Measurements from ENCODE around the gene OR52E6.
A peak's percentile ranks its signal among the peaks of the same experiment; 100 is the strongest.

OR52E6 gene

GRCh38 chr11:5841797-5842196 lies at the start of gene OR52E6:
TSS of gene OR52E6 (minus strand) at chr11:5841897. CDS start at chr11:5841897, 0 bp downstream.
- no peak within 1 kb of the TSS for H3K4me2 ChIP-seq (ENCODE audit: low read length)

GRCh38 chr11:5891216-5891800 lies 49.6 kb upstream of the OR52E6 start:
- no peaks in the 10 kb centered on the region for H3K9me3 ChIP-seq (ENCODE audit: control insufficient read depth, low read length)
- H3K4me2 ChIP-seq (ENCODE audit: low read length): no peak overlapping the region
- H3K9ac ChIP-seq: no peak overlapping the region
- TF ChIP-seq, protein P1, sequence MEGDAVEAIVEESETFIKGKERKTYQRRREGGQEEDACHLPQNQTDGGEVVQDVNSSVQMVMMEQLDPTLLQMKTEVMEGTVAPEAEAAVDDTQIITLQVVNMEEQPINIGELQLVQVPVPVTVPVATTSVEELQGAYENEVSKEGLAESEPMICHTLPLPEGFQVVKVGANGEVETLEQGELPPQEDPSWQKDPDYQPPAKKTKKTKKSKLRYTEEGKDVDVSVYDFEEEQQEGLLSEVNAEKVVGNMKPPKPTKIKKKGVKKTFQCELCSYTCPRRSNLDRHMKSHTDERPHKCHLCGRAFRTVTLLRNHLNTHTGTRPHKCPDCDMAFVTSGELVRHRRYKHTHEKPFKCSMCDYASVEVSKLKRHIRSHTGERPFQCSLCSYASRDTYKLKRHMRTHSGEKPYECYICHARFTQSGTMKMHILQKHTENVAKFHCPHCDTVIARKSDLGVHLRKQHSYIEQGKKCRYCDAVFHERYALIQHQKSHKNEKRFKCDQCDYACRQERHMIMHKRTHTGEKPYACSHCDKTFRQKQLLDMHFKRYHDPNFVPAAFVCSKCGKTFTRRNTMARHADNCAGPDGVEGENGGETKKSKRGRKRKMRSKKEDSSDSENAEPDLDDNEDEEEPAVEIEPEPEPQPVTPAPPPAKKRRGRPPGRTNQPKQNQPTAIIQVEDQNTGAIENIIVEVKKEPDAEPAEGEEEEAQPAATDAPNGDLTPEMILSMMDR (IDR thresholded peaks at IDR 0.05): peak; percentile 14
- H3K27ac ChIP-seq: no peak overlapping the region
- H3K36me3 ChIP-seq (ENCODE audit: control insufficient read depth, insufficient read depth, low read length): no peaks in the 10 kb centered on the region
- H2AFZ ChIP-seq: no peak overlapping the region
- H3K27me3 ChIP-seq (ENCODE audit: control insufficient read depth, insufficient read depth, low read length): no peaks in the 10 kb centered on the region
- H3K79me2 ChIP-seq: no peaks in the 10 kb centered on the region
- no peaks in the 10 kb centered on the region for H3K4me1 ChIP-seq
- no peak overlapping the region for H3K4me3 ChIP-seq (ENCODE audit: low read depth, low read length)

More at GRCh38 chr11:5841797-5842196, at the start of gene OR52E6:
- no peaks in the 10 kb centered on the region for H3K27me3 ChIP-seq (ENCODE audit: control insufficient read depth, insufficient read depth, low read length)
- TF ChIP-seq, protein P1 (IDR thresholded peaks at IDR 0.05): no peak
- no peak within 1 kb of the TSS for H2AFZ ChIP-seq
- no peaks in the 10 kb centered on the region for H3K79me2 ChIP-seq
- H3K27ac ChIP-seq: no peak within 1 kb of the TSS
- H3K4me3 ChIP-seq (ENCODE audit: low read depth, low read length): no peak within 1 kb of the TSS
- no peak within 1 kb of the TSS for H3K9ac ChIP-seq
- no peaks in the 10 kb centered on the region for H3K9me3 ChIP-seq (ENCODE audit: control insufficient read depth, low read length)
- no peaks in the 10 kb centered on the region for H3K4me1 ChIP-seq
- no peaks in the 10 kb centered on the region for H3K36me3 ChIP-seq (ENCODE audit: control insufficient read depth, insufficient read depth, low read length)

DNA sequence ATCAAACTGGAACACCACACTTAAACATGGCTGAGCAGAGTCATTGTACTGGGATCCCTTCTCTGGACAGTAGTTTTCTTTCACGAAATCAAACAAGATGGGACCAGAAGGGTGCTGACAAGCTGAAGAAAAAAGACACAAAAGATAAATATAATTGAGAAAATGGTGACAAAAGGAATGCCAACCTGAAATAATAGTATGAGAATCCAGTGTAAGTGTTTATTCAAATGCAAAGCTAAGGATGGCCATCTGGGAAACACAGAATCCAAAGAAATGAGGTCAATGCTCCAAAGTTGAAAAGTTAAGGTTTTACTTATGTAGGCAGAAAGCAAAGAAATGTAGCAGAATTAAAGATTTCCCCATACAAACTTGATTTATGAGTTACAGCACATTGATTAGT lies 46.0 kb upstream of the OR52E6 start:
- Histone ChIP-seq H3K4me2 (ENCODE audit: low read length) (no peak overlapping the region), H3K27me3 (ENCODE audit: control insufficient read depth, insufficient read depth, low read length) (no peaks in the 10 kb centered on the region), H3K27ac (no peak overlapping the region), H3K79me2 (no peaks in the 10 kb centered on the region), H3K36me3 (ENCODE audit: control insufficient read depth, insufficient read depth, low read length) (no peaks in the 10 kb centered on the region), H3K4me3 (ENCODE audit: low read depth, low read length) (no peak overlapping the region), H3K9ac (no peak overlapping the region), H3K9me3 (ENCODE audit: control insufficient read depth, low read length) (no peaks in the 10 kb centered on the region), H2AFZ (no peak overlapping the region), H3K4me1 (no peaks in the 10 kb centered on the region)
- TF ChIP-seq, protein P1 (IDR thresholded peaks at IDR 0.05): no peak

DNA sequence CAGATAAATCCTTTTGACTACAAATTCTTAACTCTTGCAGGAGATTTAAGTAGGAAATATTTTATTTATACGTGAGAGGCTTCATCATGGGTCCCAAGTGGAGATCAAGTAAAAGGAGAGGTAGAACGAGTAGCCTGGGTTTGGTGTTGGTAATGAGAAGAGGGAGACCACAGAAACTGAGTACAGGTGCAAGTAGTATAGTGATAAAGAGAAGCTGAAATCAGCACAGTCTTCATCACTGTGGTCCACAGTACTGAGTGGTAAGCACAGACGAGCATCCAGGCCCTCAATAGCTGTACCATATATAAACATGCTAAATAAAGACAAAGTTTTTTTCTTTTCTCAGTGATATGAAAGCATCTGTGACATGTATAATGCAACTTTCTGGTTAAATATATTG lies 45.5 kb upstream of the OR52E6 start:
- H3K4me1 ChIP-seq: no peaks in the 10 kb centered on the region
- H3K4me3 ChIP-seq (ENCODE audit: low read depth, low read length): no peak overlapping the region
- H2AFZ ChIP-seq: no peak overlapping the region
- no peak overlapping the region for H3K4me2 ChIP-seq (ENCODE audit: low read length)
- no peaks in the 10 kb centered on the region for H3K79me2 ChIP-seq
- H3K9me3 ChIP-seq (ENCODE audit: control insufficient read depth, low read length): no peaks in the 10 kb centered on the region
- no peak overlapping the region for H3K27ac ChIP-seq
- no peak overlapping the region for H3K9ac ChIP-seq
- TF ChIP-seq, protein P1 (IDR thresholded peaks at IDR 0.05): no peak
- no peaks in the 10 kb centered on the region for H3K27me3 ChIP-seq (ENCODE audit: control insufficient read depth, insufficient read depth, low read length)
- H3K36me3 ChIP-seq (ENCODE audit: control insufficient read depth, insufficient read depth, low read length): no peaks in the 10 kb centered on the region

DNA sequence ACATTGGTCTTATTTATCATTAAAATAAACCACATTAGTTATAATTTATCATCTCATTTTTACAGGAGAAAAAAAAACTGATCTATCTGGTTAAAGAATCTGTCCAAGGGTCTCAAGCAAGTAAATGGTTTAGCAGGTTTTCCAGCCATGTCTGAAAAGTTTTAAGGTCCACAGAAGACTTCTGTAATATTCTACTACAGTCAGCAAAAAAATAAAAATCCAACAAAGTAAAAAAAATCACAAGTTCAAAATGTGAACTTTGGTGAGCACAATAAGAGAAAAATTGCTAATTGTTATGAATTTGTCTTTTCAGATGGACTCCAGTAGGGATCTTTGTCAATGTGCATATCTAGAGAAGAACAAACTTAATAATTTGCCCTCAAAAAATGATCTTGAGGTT lies 40.1 kb upstream of the OR52E6 start:
- Histone ChIP-seq H3K4me2 (ENCODE audit: low read length) (no peak overlapping the region), H3K79me2 (no peaks in the 10 kb centered on the region), H3K4me1 (no peaks in the 10 kb centered on the region), H3K4me3 (ENCODE audit: low read depth, low read length) (no peak overlapping the region), H3K36me3 (ENCODE audit: control insufficient read depth, insufficient read depth, low read length) (no peaks in the 10 kb centered on the region), H3K27me3 (ENCODE audit: control insufficient read depth, insufficient read depth, low read length) (no peaks in the 10 kb centered on the region), H3K27ac (no peak overlapping the region), H3K9me3 (ENCODE audit: control insufficient read depth, low read length) (no peaks in the 10 kb centered on the region), H3K9ac (no peak overlapping the region), H2AFZ (no peak overlapping the region)
- TF ChIP-seq, protein P1 (IDR thresholded peaks at IDR 0.05): no peak

Measured in parathyroid adenoma (tissue), 2 donors.